Middle frontal gyrus (tissue), 1 donor: Measurements from ENCODE around the gene CGN.

Experiments used
- DNase-seq: peaks from one replicate; pipeline ENCODE4 v3.0.0-alpha.2; 2015; ENCODE audit warnings: low spot score; ENCODE audit errors: extremely low spot score

CGN gene, protein sequence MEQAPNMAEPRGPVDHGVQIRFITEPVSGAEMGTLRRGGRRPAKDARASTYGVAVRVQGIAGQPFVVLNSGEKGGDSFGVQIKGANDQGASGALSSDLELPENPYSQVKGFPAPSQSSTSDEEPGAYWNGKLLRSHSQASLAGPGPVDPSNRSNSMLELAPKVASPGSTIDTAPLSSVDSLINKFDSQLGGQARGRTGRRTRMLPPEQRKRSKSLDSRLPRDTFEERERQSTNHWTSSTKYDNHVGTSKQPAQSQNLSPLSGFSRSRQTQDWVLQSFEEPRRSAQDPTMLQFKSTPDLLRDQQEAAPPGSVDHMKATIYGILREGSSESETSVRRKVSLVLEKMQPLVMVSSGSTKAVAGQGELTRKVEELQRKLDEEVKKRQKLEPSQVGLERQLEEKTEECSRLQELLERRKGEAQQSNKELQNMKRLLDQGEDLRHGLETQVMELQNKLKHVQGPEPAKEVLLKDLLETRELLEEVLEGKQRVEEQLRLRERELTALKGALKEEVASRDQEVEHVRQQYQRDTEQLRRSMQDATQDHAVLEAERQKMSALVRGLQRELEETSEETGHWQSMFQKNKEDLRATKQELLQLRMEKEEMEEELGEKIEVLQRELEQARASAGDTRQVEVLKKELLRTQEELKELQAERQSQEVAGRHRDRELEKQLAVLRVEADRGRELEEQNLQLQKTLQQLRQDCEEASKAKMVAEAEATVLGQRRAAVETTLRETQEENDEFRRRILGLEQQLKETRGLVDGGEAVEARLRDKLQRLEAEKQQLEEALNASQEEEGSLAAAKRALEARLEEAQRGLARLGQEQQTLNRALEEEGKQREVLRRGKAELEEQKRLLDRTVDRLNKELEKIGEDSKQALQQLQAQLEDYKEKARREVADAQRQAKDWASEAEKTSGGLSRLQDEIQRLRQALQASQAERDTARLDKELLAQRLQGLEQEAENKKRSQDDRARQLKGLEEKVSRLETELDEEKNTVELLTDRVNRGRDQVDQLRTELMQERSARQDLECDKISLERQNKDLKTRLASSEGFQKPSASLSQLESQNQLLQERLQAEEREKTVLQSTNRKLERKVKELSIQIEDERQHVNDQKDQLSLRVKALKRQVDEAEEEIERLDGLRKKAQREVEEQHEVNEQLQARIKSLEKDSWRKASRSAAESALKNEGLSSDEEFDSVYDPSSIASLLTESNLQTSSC

GRCh38 chr1:151510957-151511635 is at the start of gene CGN:
CGN (plus strand) TSS chr1:151511387; CDS start chr1:151518520, 7,133 bp downstream.
- DNase-seq, result peak; percentile 87

DNA sequence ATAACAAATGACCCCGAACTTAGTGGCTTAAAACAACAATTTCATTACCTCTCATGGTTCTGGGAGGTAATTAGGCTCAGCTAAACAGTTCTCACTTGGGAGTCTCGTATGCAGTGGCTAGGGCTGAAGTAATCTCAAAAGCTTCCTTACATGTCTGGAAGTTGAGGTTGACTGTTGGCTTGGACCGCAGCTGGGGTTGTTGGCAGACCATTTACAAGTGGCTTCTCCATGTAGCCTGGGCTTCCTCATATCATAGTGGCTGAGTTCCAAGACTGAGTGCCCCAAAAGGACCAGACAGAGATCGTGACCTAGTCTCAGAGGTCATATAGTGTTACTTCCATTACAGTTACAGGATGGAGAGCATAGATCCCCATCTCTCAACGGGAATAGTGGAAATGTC is 49.5 kb upstream of the CGN start:
- no peak for DNase-seq

- DNase-seq, result no peak
Observed at GRCh38 chr1:151465026-151465425, 46.2 kb upstream of the CGN start.

GRCh38 chr1:151472856-151473731 is 38.1 kb upstream of the CGN start:
- DNase-seq, result no peak

DNA sequence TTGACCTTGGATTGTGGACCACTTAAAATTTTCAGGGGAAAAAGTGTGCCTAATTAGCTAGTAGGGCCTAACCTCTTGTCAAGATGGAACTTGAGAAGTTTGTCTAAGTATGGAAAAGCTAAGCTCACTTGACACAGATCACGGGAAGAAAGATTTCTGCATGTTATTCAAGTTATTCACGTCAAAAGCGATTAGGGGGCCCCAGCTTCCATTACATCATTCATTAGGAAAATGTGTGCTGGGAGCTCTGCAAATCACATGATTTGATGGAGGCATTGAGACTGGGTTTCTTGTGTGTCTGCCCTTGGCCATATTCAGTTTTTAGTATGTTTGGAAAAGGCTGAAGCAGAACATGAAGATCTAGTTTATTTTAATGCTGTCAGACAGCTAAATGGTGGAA is 36.4 kb upstream of the CGN start:
- no peak for DNase-seq

GRCh38 chr1:151475175-151475574 is 36.0 kb upstream of the CGN start:
- DNase-seq, result no peak

DNA sequence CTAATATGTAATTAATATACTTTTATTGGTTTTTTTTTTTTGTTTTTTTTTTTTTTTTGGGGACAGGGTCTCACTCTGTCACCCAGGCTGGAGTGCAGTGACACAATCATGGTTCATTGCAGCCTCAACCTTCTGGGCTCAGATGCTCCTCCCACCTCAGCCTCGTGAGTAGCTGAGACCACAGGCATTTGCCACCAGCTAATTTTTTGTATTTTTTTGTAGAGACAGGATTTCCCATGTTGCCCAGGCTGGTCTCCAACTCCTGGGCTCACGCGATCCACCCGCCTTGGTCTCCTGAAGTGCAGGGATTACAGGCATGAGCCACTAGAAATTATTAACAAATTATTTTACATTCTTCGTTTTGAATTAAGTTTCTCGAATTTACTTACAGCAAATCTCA is 35.1 kb upstream of the CGN start:
- no peak for DNase-seq

GRCh38 chr1:151477066-151477465 is 34.1 kb upstream of the CGN start:
- no peak for DNase-seq

- DNase-seq, result no peak
Observed at GRCh38 chr1:151478140-151478812, 32.9 kb upstream of the CGN start.

- DNase-seq, result no peak
Observed at GRCh38 chr1:151478923-151479322, 32.3 kb upstream of the CGN start.

DNA sequence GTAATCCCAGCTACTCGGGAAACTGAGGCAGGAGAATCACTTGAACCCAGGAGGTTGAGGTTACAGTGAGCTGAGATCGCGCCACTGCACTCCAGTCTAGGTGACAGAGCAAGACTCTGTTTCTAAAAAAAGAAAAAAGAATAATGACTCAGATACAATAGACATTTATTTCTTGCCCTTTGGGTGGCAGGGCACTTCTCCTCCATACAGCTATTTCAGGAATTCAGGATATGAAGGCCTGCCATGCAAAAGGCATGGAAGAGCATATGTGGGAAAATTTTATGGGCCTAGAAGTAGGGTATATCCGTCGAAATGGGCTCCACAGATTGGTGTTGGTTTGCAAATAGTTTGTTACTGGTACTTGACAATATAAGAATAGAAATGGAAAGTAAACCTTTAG is 31.7 kb upstream of the CGN start:
- no peak for DNase-seq

DNA sequence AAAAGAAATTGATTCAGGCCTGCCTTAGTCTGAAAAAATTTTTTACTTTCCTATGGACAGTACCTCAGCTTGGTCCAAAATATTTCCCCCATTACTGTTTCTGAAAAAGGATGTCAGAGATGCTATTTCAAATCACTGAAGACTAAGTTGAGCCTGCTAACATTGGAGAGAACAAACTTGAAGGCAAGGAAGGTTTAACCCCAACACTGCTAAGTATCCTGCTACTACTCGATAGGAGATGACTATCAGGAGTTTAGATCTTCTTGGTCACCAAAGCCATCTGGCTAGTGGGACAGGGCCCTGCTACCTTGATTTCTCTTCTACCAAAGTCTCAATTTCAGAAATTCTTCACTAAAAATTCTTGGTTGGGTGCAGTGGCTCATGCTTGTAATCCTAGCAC is 29.2 kb upstream of the CGN start:
- no peak for DNase-seq

DNA sequence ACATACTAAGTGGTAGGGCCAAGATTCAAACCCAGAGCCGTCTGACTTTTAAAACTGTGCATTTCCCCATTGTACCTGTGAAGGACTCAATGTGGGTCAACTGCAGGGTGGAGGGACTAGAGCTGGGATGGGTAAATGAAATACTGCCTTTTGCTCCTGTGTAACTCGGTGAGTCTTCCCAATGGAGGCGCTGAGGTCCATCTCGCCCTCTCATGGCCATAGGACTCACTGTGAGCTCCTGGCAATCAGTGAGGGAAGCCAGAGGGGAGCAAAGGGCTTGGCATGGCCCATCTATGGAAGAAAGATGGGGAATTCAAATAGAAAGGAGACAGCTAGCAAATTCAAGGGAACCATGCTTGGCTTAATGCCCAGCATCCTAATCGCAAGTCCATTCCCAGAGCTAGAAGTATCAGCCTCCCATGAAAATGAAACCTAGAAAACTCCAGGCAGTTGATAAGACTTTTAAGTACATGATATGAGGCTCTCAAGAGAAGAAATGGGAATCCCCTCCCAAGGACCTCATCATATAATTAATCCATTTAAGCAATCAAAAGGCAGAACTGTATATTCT is 25.4 kb upstream of the CGN start:
- no peak for DNase-seq

GRCh38 chr1:151486557-151486956 is 24.6 kb upstream of the CGN start:
- DNase-seq, result no peak

DNA sequence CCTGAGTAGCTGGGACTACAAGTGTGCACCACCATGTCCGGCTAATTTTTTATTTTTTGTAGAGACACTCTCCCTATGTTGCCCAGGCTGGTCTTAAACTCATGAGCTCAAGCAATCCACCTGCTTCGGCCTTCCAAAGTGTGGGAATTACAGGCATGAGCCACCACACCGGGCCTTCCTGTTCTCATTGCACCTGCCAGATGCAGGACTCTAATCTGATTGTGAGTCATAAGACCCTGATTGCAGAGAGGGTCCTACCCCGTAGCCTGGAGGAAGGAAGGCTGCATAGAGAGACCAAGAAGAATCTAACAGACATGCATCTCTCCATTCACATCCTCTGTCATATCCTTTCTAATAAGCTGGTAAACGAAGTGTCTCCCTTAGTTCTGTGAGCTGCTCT is 19.5 kb upstream of the CGN start:
- DNase-seq, result no peak

DNA sequence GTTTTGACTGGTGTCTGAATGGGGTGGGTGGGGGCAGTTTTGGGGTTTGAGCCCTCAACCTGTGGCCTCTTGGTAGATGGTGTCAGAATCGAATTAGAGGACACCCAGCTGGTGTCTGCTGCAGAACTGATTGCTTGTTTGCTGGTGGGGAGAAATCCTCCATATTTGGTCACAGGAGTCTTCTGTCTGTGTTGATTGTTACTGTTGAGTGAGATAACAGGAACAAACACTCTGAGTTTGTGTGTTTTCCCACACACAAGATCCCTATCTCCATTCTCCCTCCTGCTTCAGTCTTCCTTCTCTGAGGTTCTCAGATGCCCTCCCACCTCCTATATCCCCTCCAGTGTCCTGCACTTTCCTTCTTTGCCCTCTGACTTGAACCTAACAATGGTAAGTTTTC is 19.1 kb upstream of the CGN start:
- no peak for DNase-seq

DNA sequence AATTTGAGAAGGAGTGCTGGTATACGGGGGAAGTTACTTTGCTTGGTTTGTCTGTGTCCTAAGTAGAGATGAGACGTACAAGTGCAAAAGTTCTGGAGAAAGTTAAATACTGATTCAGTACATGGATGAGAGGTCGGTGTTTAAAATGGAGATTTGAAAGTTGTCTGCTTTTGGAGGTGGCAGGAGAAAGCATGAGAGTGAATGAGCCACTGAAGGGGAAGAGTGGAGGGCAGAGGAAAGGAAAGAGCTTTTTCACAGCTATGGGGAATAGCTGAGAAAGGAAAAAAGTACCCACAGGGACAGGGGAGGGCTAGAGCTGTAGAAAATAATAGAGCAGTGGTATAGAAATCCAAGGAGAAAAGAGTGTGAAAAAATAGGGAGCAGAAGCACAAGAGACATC is 18.1 kb upstream of the CGN start:
- DNase-seq, result no peak

GRCh38 chr1:151494741-151495281 is 16.4 kb upstream of the CGN start:
- DNase-seq, result no peak

- DNase-seq, result no peak
Observed at GRCh38 chr1:151495316-151495715, 15.9 kb upstream of the CGN start.
